Measurements from ENCODE around the gene DOCK3. TPM values are rescaled to one million over a fixed set of nuclear protein-coding genes. Genes with fewer than 3 reads are reported as not detected.

DOCK3 gene
- total RNA-seq, 4 donors from 2014 or later: 4.0 to 6.3 (median 5.8) TPM

- WGBS, 2 donors: 42 to 53% methylated on average over 3 of the region's 3 CpGs
- Histone ChIP-seq H3K9me3 (no peaks in the 10 kb centered on the region), H3K4me1 (peaks cover 0 to 16% (median 0%) of the 10 kb centered on the region in 4 donors), H3K4me3 (no peak overlapping the region), H3K27ac (no peak overlapping the region), H3K36me3 (no peaks in the 10 kb centered on the region), H3K27me3 (peaks cover 0 to 36% of the 10 kb centered on the region in 2 donors)
- no peak for TF ChIP-seq POLR2A (IDR thresholded peaks at IDR 0.05)
- no peak for TF ChIP-seq CTCF (IDR thresholded peaks at IDR 0.05)
- TF ChIP-seq EP300 (IDR thresholded peaks at IDR 0.05): no peak
- no peak for DNase-seq (ENCODE audit: low spot score in 2 of 2)
Measured at GRCh38 chr3:50673931-50674330, 796 bp upstream of the DOCK3 start.

GRCh38 chr3:50675179-50676030, 678 bp downstream of the DOCK3 start:
- H3K27me3 ChIP-seq: peaks cover 0 to 50% of the 10 kb centered on the region in 2 donors
- DNase-seq (ENCODE audit: low spot score in 2 of 2): no peak
- H3K9me3 ChIP-seq: no peaks in the 10 kb centered on the region
- no peak for TF ChIP-seq POLR2A (IDR thresholded peaks at IDR 0.05)
- peak in 3 of 5 experiments; percentile 23 to 54 (median 23) for TF ChIP-seq CTCF (IDR thresholded peaks at IDR 0.05)
- no peak for TF ChIP-seq EP300 (IDR thresholded peaks at IDR 0.05)
- H3K27ac ChIP-seq: peak overlapping the region in 1 of 4 donors; percentile 36
- peaks cover 0 to 16% (median 0%) of the 10 kb centered on the region in 4 donors for H3K4me1 ChIP-seq
- no peaks in the 10 kb centered on the region for H3K36me3 ChIP-seq
- 3 to 4% methylated on average over 27 to 61 of the region's 65 CpGs for WGBS, 2 donors
- peak overlapping the region in 3 of 4 donors; percentile 25 to 58 (median 34) for H3K4me3 ChIP-seq

GRCh38 chr3:50676031-50676705, 1.4 kb downstream of the DOCK3 start:
- peaks cover 0 to 16% (median 0%) of the 10 kb centered on the region in 4 donors for H3K4me1 ChIP-seq
- TF ChIP-seq EP300 (IDR thresholded peaks at IDR 0.05): no peak
- no peak for TF ChIP-seq POLR2A (IDR thresholded peaks at IDR 0.05)
- no peak for TF ChIP-seq CTCF (IDR thresholded peaks at IDR 0.05)
- no peaks in the 10 kb centered on the region for H3K36me3 ChIP-seq
- WGBS, 2 donors: 82 to 86% methylated on average over 7 of the region's 7 CpGs
- H3K27me3 ChIP-seq: peaks cover 0 to 56% of the 10 kb centered on the region in 2 donors
- no peak overlapping the region for H3K27ac ChIP-seq
- no peak for DNase-seq (ENCODE audit: low spot score in 2 of 2)
- no peaks in the 10 kb centered on the region for H3K9me3 ChIP-seq
- H3K4me3 ChIP-seq: no peak overlapping the region

- Histone ChIP-seq H3K27me3 (no peaks in the 10 kb centered on the region), H3K36me3 (no peaks in the 10 kb centered on the region), H3K27ac (no peak overlapping the region), H3K4me3 (no peak overlapping the region), H3K9me3 (no peaks in the 10 kb centered on the region), H3K4me1 (no peaks in the 10 kb centered on the region)
- TF ChIP-seq CTCF (IDR thresholded peaks at IDR 0.05) (no peak), POLR2A (IDR thresholded peaks at IDR 0.05) (no peak), EP300 (IDR thresholded peaks at IDR 0.05) (no peak)
- no peak for DNase-seq (ENCODE audit: low spot score in 2 of 2)
- 67% methylated on average over 7 of the region's 7 CpGs for WGBS, 2 donors
Measured at GRCh38 chr3:50687127-50687751, 12.5 kb downstream of the DOCK3 start.
